PC-3 (cell line): ENCODE measurements around the gene PGF.

ENCODE experiments used
- EZH2 ChIP-seq: fragments of 300-600 bp; sonication (generic); IDR thresholded peaks from one replicate; pipeline ENCODE4 v1.6.1; 2017; ENCODE audit warnings: antibody characterized with exemption, mild to moderate bottlenecking, low read length; ENCODE audit not compliant: unreplicated experiment
- EZH2phosphoT487 ChIP-seq: fragments of 300-600 bp; sonication (generic); IDR thresholded peaks from 2 replicates; pipeline ENCODE4 v1.6.1; 2018; ENCODE audit warnings: mild to moderate bottlenecking, antibody characterized with exemption, low read length, borderline replicate concordance
- TF ChIP-seq, protein P1 (sequence below): fragments of 300-600 bp; sonication (generic); conservative IDR thresholded peaks from 2 replicates; pipeline ENCODE4 v1.5.1; 2017; ENCODE audit warnings: antibody characterized with exemption, low read depth, mild to moderate bottlenecking, low read length

DNA sequence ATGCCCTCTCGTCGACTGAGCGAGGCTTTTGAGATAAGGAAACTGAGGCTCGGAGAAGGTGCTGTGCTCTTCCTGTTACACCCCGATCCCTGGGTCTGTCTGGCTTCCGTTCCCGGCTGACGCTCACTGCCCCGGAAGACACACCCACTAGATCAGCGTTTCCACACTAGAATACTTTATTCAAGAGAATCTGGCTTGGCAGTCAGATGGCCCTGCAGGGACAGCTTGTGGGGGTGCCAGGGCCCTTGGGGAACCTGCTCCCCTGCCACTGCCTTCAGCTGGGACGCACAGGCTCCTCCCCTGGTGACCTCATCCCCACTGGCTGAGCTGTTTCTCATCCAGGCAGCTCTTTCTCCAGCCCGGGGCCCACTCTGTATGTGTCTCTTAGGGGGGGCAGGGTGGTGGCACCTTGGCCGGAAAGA is 13.7 kb downstream of the PGF start:
- TF ChIP-seq, protein P1, sequence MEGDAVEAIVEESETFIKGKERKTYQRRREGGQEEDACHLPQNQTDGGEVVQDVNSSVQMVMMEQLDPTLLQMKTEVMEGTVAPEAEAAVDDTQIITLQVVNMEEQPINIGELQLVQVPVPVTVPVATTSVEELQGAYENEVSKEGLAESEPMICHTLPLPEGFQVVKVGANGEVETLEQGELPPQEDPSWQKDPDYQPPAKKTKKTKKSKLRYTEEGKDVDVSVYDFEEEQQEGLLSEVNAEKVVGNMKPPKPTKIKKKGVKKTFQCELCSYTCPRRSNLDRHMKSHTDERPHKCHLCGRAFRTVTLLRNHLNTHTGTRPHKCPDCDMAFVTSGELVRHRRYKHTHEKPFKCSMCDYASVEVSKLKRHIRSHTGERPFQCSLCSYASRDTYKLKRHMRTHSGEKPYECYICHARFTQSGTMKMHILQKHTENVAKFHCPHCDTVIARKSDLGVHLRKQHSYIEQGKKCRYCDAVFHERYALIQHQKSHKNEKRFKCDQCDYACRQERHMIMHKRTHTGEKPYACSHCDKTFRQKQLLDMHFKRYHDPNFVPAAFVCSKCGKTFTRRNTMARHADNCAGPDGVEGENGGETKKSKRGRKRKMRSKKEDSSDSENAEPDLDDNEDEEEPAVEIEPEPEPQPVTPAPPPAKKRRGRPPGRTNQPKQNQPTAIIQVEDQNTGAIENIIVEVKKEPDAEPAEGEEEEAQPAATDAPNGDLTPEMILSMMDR = no peak
- TF ChIP-seq EZH2phosphoT487 = no peak
- TF ChIP-seq EZH2 = no peak
